DND-41 (cell line): ENCODE data around the gene SGO2.

Experiments used
- CTCF ChIP-seq: IDR thresholded peaks from 2 replicates; pipeline ENCODE4 v1.5.1; 2012; ENCODE audit warnings: borderline replicate concordance, low read length, moderate library complexity, mild to moderate bottlenecking; ENCODE audit not compliant: poor library complexity, severe bottlenecking; ENCODE audit errors: extremely low read depth
- EZH2 ChIP-seq: IDR thresholded peaks from 3 replicates; pipeline ENCODE4 v1.6.1; 2012; ENCODE audit warnings: borderline replicate concordance, low read depth, mild to moderate bottlenecking, moderate library complexity, low read length, inconsistent platforms; ENCODE audit not compliant: severe bottlenecking

- TF ChIP-seq EZH2 (no peak), CTCF (no peak)
Observed at GRCh38 chr2:200604571-200605255, 78.7 kb downstream of the SGO2 start.
